ENCODE measurements around the gene ZNF333. TPM values are rescaled to one million over a fixed set of nuclear protein-coding genes. Genes with fewer than 3 reads are reported as not detected.
"Not testable (repeated sequence)": the region's sequence is repeated elsewhere in the genome, so short reads cannot be mapped to it uniquely, and the experiment has no call there.

ZNF333 gene
- total RNA-seq, 1 donor from 2014 or later, result 20.4 TPM

- no peaks in the 10 kb centered on the region for H3K9me3 ChIP-seq (ENCODE audit: low read depth)
- no peaks in the 10 kb centered on the region for H3K36me3 Mint-ChIP-seq
- H3K4me3 ChIP-seq, result no peak overlapping the region
- H3K27ac Mint-ChIP-seq, result no peak overlapping the region
- H2AFZ ChIP-seq (replicated peaks), result no peak overlapping the region
- peaks cover 5% of the 10 kb centered on the region for H3K4me1 Mint-ChIP-seq
- no peaks in the 10 kb centered on the region for H3K4me1 ChIP-seq
- no peak overlapping the region for H3K4me2 ChIP-seq
- H3K27me3 ChIP-seq, result no peaks in the 10 kb centered on the region
- no peak overlapping the region for H3K9ac ChIP-seq
- H4K20me1 ChIP-seq (ENCODE audit: low read depth), result no peaks in the 10 kb centered on the region
- no peaks in the 10 kb centered on the region for H3K36me3 ChIP-seq
- TF ChIP-seq CTCF (IDR thresholded peaks at IDR 0.05), result no peak
- no peak for TF ChIP-seq EZH2 (IDR thresholded peaks at IDR 0.05)
- no peak for TF ChIP-seq EZH2phosphoT487 (IDR thresholded peaks at IDR 0.05)
- H3K9me3 Mint-ChIP-seq, result peaks cover 7% of the 10 kb centered on the region
- peaks cover 4% of the 10 kb centered on the region for H3F3A ChIP-seq (ENCODE audit: low read depth)
- no peak overlapping the region for H3K27ac ChIP-seq
- no peak for DNase-seq (ENCODE audit: low spot score)
- no peaks in the 10 kb centered on the region for H3K79me2 ChIP-seq (ENCODE audit: low read depth)
- peaks cover 8% of the 10 kb centered on the region for H3K27me3 Mint-ChIP-seq (ENCODE audit: insufficient read depth, low read depth)
- H3K4me3 Mint-ChIP-seq, result no peak overlapping the region
These were observed 72.3 kb downstream of the ZNF333 start for GRCh38 chr19:14762111-14762510.

GRCh38 chr19:14763497-14764145, 73.8 kb downstream of the ZNF333 start:
- H3K27ac Mint-ChIP-seq, result peak overlapping the region; percentile 91
- no peak overlapping the region for H2AFZ ChIP-seq (replicated peaks)
- H4K20me1 ChIP-seq (ENCODE audit: low read depth), result no peaks in the 10 kb centered on the region
- peaks cover 3% of the 10 kb centered on the region for H3K4me1 Mint-ChIP-seq
- H3K9me3 Mint-ChIP-seq, result peaks cover 7% of the 10 kb centered on the region
- TF ChIP-seq CTCF (IDR thresholded peaks at IDR 0.05) (no peak), EZH2 (IDR thresholded peaks at IDR 0.05) (no peak), EZH2phosphoT487 (IDR thresholded peaks at IDR 0.05) (no peak)
- no peaks in the 10 kb centered on the region for H3K79me2 ChIP-seq (ENCODE audit: low read depth)
- H3K27me3 ChIP-seq, result no peaks in the 10 kb centered on the region
- no peak overlapping the region for H3K27ac ChIP-seq
- H3K4me3 ChIP-seq, result no peak overlapping the region
- H3K27me3 Mint-ChIP-seq (ENCODE audit: insufficient read depth, low read depth), result peaks cover 8% of the 10 kb centered on the region
- H3K4me2 ChIP-seq, result no peak overlapping the region
- no peaks in the 10 kb centered on the region for H3K36me3 Mint-ChIP-seq
- H3K9ac ChIP-seq, result no peak overlapping the region
- H3K4me1 ChIP-seq, result no peaks in the 10 kb centered on the region
- DNase-seq (ENCODE audit: low spot score), result no peak
- no peaks in the 10 kb centered on the region for H3K36me3 ChIP-seq
- H3K9me3 ChIP-seq (ENCODE audit: low read depth), result no peaks in the 10 kb centered on the region
- H3K4me3 Mint-ChIP-seq, result no peak overlapping the region
- H3F3A ChIP-seq (ENCODE audit: low read depth), result no peaks in the 10 kb centered on the region

- Histone ChIP-seq H4K20me1 (ENCODE audit: low read depth) (no peaks in the 10 kb centered on the region), H3K4me3 (no peak overlapping the region), H3K27ac (no peak overlapping the region), H3K9me3 (ENCODE audit: low read depth) (no peaks in the 10 kb centered on the region), H3K79me2 (ENCODE audit: low read depth) (no peaks in the 10 kb centered on the region), H3K9ac (no peak overlapping the region), H3K27me3 (no peaks in the 10 kb centered on the region), H3K4me2 (no peak overlapping the region), H3K4me1 (no peaks in the 10 kb centered on the region), H2AFZ (replicated peaks) (no peak overlapping the region), H3K36me3 (no peaks in the 10 kb centered on the region), H3F3A (ENCODE audit: low read depth) (no peaks in the 10 kb centered on the region)
- H3K27me3 Mint-ChIP-seq (ENCODE audit: insufficient read depth, low read depth), result peaks cover 8% of the 10 kb centered on the region
- H3K4me1 Mint-ChIP-seq, result peaks cover 3% of the 10 kb centered on the region
- H3K36me3 Mint-ChIP-seq, result no peaks in the 10 kb centered on the region
- DNase-seq (ENCODE audit: low spot score), result no peak
- H3K9me3 Mint-ChIP-seq, result peaks cover 7% of the 10 kb centered on the region
- TF ChIP-seq CTCF (IDR thresholded peaks at IDR 0.05), result no peak
- no peak for TF ChIP-seq EZH2 (IDR thresholded peaks at IDR 0.05)
- no peak for TF ChIP-seq EZH2phosphoT487 (IDR thresholded peaks at IDR 0.05)
- H3K27ac Mint-ChIP-seq, result no peak overlapping the region
- no peak overlapping the region for H3K4me3 Mint-ChIP-seq
These were observed 74.6 kb downstream of the ZNF333 start for GRCh38 chr19:14764401-14764800.

- not testable (repeated sequence) for H3K4me1 Mint-ChIP-seq; H3K4me3 ChIP-seq; H3K4me2 ChIP-seq; H2AFZ ChIP-seq (replicated peaks); H3K9me3 ChIP-seq (ENCODE audit: low read depth); H3K9me3 Mint-ChIP-seq; H3K4me1 ChIP-seq; H3K9ac ChIP-seq; H3K27ac Mint-ChIP-seq; DNase-seq (ENCODE audit: low spot score); H3K27ac ChIP-seq; H3K79me2 ChIP-seq (ENCODE audit: low read depth); H4K20me1 ChIP-seq (ENCODE audit: low read depth); H3K36me3 ChIP-seq; H3F3A ChIP-seq (ENCODE audit: low read depth); H3K27me3 ChIP-seq; H3K27me3 Mint-ChIP-seq (ENCODE audit: insufficient read depth, low read depth); H3K4me3 Mint-ChIP-seq; H3K36me3 Mint-ChIP-seq
These were observed 75.6 kb downstream of the ZNF333 start for GRCh38 chr19:14765403-14765802.

GRCh38 chr19:14765841-14766240, 76.0 kb downstream of the ZNF333 start:
- H3K4me3 Mint-ChIP-seq; H2AFZ ChIP-seq (replicated peaks); H3F3A ChIP-seq (ENCODE audit: low read depth); H4K20me1 ChIP-seq (ENCODE audit: low read depth); H3K9me3 Mint-ChIP-seq; H3K4me1 ChIP-seq; H3K36me3 ChIP-seq; H3K27ac Mint-ChIP-seq; H3K27ac ChIP-seq; H3K9me3 ChIP-seq (ENCODE audit: low read depth); H3K9ac ChIP-seq; H3K4me2 ChIP-seq; H3K27me3 ChIP-seq; DNase-seq (ENCODE audit: low spot score); H3K79me2 ChIP-seq (ENCODE audit: low read depth); H3K36me3 Mint-ChIP-seq; H3K4me1 Mint-ChIP-seq; H3K4me3 ChIP-seq; H3K27me3 Mint-ChIP-seq (ENCODE audit: insufficient read depth, low read depth): not testable (repeated sequence)
